Peyer's patch (tissue), 4 donors: ENCODE data around the gene ZDHHC6. TPM values are rescaled to one million over a fixed set of nuclear protein-coding genes. Genes with fewer than 3 reads are reported as not detected.
"Not testable (repeated sequence)": the region's sequence is repeated elsewhere in the genome, so short reads cannot be mapped to it uniquely, and the experiment has no call there.

ENCODE experiments used
- DNase-seq, 3 donors: peaks; one replicate each; pipeline ENCODE4 v3.0.0-alpha.2; 2017 to 2019
- H3K27ac ChIP-seq, 4 donors: fragments of 200-600 bp; sonication (generic); one replicate each; pipeline ENCODE4 v1.5.1; 2016 to 2019
- H3K27me3 ChIP-seq, 2 donors: fragments of 200-600 bp; sonication (generic); one replicate each; pipeline ENCODE4 v1.5.1; 2019
- H3K36me3 ChIP-seq, 3 donors: fragments of 200-600 bp; sonication (generic); one replicate each; pipeline ENCODE4 v1.5.1; 2016 to 2019
- H3K4me1 ChIP-seq, 4 donors: fragments of 200-600 bp; sonication (generic); one replicate each; pipeline ENCODE4 v1.5.1; 2016 to 2019
- H3K4me3 ChIP-seq, 4 donors: fragments of 200-600 bp; sonication (generic); 1 replicate in 3 of 4; 2 replicates in 1 of 4; pipeline ENCODE4 v1.5.1; 2016 to 2019; ENCODE audit warnings: mild to moderate bottlenecking in 1 of 4
- H3K9me3 ChIP-seq, 4 donors: fragments of 200-600 bp; sonication (generic); one replicate each; pipeline ENCODE4 v1.5.1; 2016 to 2019; ENCODE audit warnings: mild to moderate bottlenecking in 1 of 4
- POLR2A ChIP-seq, 2 donors: fragments of 450-650 bp; IDR thresholded peaks; one replicate each; pipeline ENCODE4 v1.5.1; 2017; ENCODE audit warnings: antibody characterized with exemption in 2 of 2, mild to moderate bottlenecking in 2 of 2, moderate library complexity in 2 of 2
- total RNA-seq, 4 donors: library from RNA; depleted of rRNA; stranded (reverse); fragments of >200 nt; gene quantifications; one replicate each; pipeline ENCODE4 v1.1.0, GENCODE V29; 2016
- TF ChIP-seq, protein P1 (sequence below), 6 experiments: fragments of 450-650 bp in 4 of 6; fragments of 200-600 bp in 2 of 6; sonication (generic) in 1 of 6; IDR thresholded peaks; one replicate each; pipeline ENCODE4 v1.5.1; 2017 to 2019; ENCODE audit warnings: antibody characterized with exemption in 6 of 6, mild to moderate bottlenecking in 3 of 6, moderate library complexity in 1 of 6

The ZDHHC6 gene
- total RNA-seq, 4 donors from 2014 or later = 28.4 to 53.8 (median 38.7) TPM

DNA sequence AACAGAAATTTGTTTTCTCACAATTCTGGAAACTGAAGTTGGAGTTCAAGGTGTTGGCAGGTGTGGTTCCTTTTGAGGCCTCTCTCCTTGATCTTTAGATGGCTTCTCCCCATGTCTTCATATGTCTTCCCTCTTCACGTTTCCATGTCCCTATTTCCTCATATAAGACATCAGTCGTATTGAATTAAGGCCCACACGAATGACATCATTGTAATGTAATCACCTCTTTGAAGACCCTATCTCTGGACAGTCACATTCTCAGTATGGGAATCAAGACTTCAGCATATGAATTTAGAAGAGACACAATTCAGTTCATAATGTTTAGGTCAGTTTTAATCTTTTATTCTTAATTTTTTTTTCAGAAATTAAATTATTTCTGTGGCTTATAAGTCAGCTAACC is 20.1 kb upstream of the ZDHHC6 start:
- H3K36me3 ChIP-seq = peaks cover 0 to 18% (median 0%) of the 10 kb centered on the region in 3 donors

DNA sequence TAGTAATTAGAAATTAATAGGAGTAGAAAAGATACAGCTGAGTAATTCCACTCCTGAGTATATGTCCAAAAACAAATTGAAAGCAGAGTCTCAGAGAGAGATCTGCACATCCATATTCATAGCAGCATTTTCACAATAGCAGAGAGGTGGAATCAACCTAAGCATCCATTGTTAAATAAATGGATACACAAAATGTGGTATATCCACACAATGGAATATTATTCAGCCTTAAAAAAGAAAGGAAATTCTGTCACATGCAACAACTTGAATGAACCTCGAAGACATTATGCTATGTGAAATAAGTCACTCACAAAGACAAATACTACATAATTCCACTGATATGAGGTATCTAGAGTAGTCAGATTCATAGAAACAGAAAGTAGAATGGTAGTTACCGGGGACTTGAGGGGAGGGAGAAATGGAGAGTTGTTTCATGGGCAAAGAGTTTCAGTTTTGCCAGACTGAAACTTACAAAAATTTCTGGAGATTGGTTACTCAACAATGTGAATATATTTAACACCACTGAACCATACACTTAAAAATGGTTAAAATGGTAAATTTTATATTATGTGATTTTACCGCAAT is 18.7 kb upstream of the ZDHHC6 start:
- TF ChIP-seq, protein P1, sequence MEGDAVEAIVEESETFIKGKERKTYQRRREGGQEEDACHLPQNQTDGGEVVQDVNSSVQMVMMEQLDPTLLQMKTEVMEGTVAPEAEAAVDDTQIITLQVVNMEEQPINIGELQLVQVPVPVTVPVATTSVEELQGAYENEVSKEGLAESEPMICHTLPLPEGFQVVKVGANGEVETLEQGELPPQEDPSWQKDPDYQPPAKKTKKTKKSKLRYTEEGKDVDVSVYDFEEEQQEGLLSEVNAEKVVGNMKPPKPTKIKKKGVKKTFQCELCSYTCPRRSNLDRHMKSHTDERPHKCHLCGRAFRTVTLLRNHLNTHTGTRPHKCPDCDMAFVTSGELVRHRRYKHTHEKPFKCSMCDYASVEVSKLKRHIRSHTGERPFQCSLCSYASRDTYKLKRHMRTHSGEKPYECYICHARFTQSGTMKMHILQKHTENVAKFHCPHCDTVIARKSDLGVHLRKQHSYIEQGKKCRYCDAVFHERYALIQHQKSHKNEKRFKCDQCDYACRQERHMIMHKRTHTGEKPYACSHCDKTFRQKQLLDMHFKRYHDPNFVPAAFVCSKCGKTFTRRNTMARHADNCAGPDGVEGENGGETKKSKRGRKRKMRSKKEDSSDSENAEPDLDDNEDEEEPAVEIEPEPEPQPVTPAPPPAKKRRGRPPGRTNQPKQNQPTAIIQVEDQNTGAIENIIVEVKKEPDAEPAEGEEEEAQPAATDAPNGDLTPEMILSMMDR (IDR thresholded peaks at IDR 0.05) = no peak
- TF ChIP-seq POLR2A (IDR thresholded peaks at IDR 0.05) = no peak
- Histone ChIP-seq H3K27me3 (no peaks in the 10 kb centered on the region), H3K27ac (no peak overlapping the region), H3K4me1 (no peaks in the 10 kb centered on the region), H3K4me3 (no peak overlapping the region), H3K9me3 (no peaks in the 10 kb centered on the region), H3K36me3 (peaks cover 0 to 27% (median 0%) of the 10 kb centered on the region in 3 donors)
- no peak for DNase-seq

More for the DNA sequence above, 20.1 kb upstream of the ZDHHC6 start:
- Histone ChIP-seq H3K27ac (no peak overlapping the region), H3K4me1 (no peaks in the 10 kb centered on the region), H3K27me3 (no peaks in the 10 kb centered on the region), H3K4me3 (no peak overlapping the region), H3K9me3 (no peaks in the 10 kb centered on the region)
- DNase-seq = no peak
- no peak for TF ChIP-seq POLR2A (IDR thresholded peaks at IDR 0.05)
- TF ChIP-seq, protein P1 (IDR thresholded peaks at IDR 0.05) = no peak

DNA sequence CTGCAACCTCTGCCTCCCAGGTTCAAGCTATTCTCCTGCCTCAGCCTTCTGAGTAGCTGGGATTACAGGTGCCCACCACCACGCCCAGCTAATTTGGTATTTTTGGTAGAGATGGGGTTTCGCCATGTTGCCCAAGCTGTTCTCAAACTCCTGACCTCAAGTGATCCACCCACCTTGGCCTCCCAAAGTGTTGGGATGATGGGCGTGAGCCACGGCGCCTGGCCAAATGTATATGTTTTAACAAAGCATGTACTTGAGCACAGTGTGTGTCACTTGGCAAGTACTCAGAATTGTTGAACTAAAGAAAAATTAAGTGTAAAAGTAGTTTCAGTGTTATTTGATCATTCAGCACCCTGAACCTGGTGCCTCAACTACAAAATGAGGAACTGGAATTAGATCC is 17.4 kb upstream of the ZDHHC6 start:
- not testable (repeated sequence) for H3K27me3 ChIP-seq, H3K4me1 ChIP-seq, DNase-seq, H3K4me3 ChIP-seq, H3K27ac ChIP-seq, H3K9me3 ChIP-seq
- peaks cover 0 to 27% (median 0%) of the 10 kb centered on the region in 3 donors for H3K36me3 ChIP-seq

DNA sequence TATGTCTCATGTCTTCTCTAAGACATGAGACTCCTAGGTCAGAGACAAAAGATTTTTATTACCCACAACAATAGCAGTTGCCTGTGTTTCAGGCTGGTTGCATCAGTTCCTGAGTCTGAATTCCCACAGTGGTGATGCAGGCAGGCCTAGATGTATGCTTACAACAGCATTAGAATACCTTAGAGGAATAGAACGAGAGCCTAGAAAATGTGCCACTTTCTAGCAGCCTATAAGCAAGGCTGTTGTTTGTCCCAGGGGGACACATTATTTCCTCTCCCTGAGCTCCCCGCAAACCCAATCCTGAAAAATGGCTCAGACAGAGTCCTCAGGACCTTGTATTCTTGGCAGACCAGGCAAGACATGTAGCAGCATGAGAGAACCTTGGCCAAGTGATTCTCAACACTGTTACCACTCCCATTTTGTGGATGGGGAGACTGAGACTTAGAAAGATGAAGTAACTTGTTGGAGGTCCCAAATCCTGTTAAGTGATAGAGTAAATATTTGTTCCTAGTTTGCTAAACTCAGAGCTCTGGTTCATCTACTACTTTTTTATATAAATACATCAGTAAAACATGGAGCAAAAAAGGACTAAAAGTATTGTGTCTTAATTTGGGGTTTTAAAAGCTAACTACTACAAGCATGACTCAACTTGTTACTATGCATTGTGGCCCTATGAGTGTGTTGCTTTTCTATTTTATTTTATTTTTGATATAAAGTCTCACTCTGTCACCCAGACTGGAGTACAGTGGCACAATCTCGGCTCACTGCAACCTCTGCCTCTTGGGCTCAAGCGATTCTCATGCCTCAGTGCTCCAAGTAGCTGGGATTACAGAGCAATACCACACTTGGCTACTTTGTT is 14.5 kb upstream of the ZDHHC6 start:
- H3K4me3 ChIP-seq = no peak overlapping the region
- H3K9me3 ChIP-seq = no peaks in the 10 kb centered on the region
- TF ChIP-seq POLR2A (IDR thresholded peaks at IDR 0.05) = no peak
- TF ChIP-seq, protein P1 (IDR thresholded peaks at IDR 0.05) = no peak
- no peaks in the 10 kb centered on the region for H3K4me1 ChIP-seq
- DNase-seq = no peak
- no peak overlapping the region for H3K27ac ChIP-seq
- H3K27me3 ChIP-seq = no peaks in the 10 kb centered on the region
- peaks cover 0 to 27% (median 0%) of the 10 kb centered on the region in 3 donors for H3K36me3 ChIP-seq

DNA sequence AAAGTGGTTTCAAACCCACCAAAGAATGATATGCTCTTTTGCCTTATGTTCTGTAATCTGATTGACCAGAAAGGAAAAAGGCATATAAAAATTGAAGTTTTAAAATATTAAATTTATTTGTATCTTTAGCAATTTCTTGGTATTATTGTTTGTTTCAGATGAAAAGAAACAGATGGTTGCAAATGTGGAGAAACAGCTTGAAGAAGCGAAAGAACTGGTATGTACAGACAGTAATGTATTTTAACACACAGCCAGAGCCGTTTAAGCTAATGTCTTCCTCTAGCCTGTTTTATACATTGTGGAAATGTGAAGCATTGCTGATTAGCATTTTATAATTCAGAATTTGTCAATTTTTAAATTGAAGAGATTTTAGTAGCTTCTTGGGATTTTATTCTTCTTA is 13.7 kb upstream of the ZDHHC6 start:
- DNase-seq = no peak
- H3K4me1 ChIP-seq = no peaks in the 10 kb centered on the region
- no peak overlapping the region for H3K4me3 ChIP-seq
- no peaks in the 10 kb centered on the region for H3K9me3 ChIP-seq
- TF ChIP-seq, protein P1 (IDR thresholded peaks at IDR 0.05) = no peak
- TF ChIP-seq POLR2A (IDR thresholded peaks at IDR 0.05) = no peak
- peaks cover 0 to 24% (median 0%) of the 10 kb centered on the region in 3 donors for H3K36me3 ChIP-seq
- no peaks in the 10 kb centered on the region for H3K27me3 ChIP-seq
- H3K27ac ChIP-seq = no peak overlapping the region

DNA sequence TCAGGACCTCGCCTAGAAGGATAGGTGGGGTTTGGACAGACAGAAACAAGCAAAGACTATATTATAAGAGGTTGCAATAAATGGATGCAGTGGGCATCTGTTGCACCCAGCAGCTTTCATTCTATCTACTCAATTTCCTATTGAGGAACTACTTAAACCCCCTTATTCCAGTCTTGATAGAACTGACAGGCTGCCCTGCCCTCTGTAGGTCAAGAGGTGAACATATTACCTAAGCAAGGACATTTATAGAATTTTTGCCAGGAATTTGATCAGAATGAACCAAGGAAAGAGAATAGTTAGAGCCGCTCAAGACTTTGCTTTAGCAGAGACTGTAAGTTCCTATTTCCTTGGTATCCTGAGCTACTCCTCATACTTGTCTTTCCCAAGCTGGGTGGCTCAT is 9.8 kb upstream of the ZDHHC6 start:
- H3K4me1 ChIP-seq = no peaks in the 10 kb centered on the region
- H3K9me3 ChIP-seq = no peaks in the 10 kb centered on the region
- TF ChIP-seq, protein P1 (IDR thresholded peaks at IDR 0.05) = no peak
- no peak for TF ChIP-seq POLR2A (IDR thresholded peaks at IDR 0.05)

More for the DNA sequence above, 9.8 kb upstream of the ZDHHC6 start:
- no peak overlapping the region for H3K27ac ChIP-seq
- H3K4me3 ChIP-seq = no peak overlapping the region
- H3K36me3 ChIP-seq = peaks cover 0 to 7% (median 0%) of the 10 kb centered on the region in 3 donors
- DNase-seq = no peak
- no peaks in the 10 kb centered on the region for H3K27me3 ChIP-seq
